ENCODE results near the gene CCRL2. TPM values are rescaled to one million over a fixed set of nuclear protein-coding genes. Genes with fewer than 3 reads are reported as not detected.

CCRL2 gene
- total and polyA plus RNA-seq, 2 experiments from 2014 or later: not detected

DNA sequence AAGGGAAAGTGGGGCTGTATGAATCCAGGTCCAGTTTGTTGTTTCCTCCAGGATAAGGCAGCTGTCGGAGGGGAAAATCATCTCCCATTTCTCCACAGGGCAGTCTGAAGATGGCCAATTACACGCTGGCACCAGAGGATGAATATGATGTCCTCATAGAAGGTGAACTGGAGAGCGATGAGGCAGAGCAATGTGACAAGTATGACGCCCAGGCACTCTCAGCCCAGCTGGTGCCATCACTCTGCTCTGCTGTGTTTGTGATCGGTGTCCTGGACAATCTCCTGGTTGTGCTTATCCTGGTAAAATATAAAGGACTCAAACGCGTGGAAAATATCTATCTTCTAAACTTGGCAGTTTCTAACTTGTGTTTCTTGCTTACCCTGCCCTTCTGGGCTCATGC is 911 bp downstream of the CCRL2 start:
- DNase-seq: peak; percentile 48
- Histone ChIP-seq H3K4me3 (0 out of 2 replicates have a peak overlapping the region, but pooled peaks have one; percentile 41), H3K4me2 (ENCODE audit: unreplicated experiment) (peak overlapping the region; percentile 40), H2AFZ (peak overlapping the region; percentile 21), H4K20me1 (ENCODE audit: insufficient read depth) (no peaks in the 10 kb centered on the region), H3K4me1 (ENCODE audit: insufficient read depth) (peaks cover 15% of the 10 kb centered on the region), H3K9me2 (ENCODE audit: insufficient read depth) (no peaks in the 10 kb centered on the region), H3K36me3 (ENCODE audit: low read depth) (no peaks in the 10 kb centered on the region), H3K9ac (peak overlapping the region; percentile 36; the same call in 1 of the 2 replicates), H3K27me3 (replicated peaks; ENCODE audit: insufficient read depth) (peaks cover 33% of the 10 kb centered on the region), H3F3A (ENCODE audit: insufficient read depth) (no peaks in the 10 kb centered on the region), H3K9me3 (ENCODE audit: low read depth) (no peaks in the 10 kb centered on the region), H3K79me2 (ENCODE audit: insufficient read depth) (no peaks in the 10 kb centered on the region), H3K27ac (no peak overlapping the region)
- 19 to 22% methylated on average over 7 of the region's 7 CpGs for WGBS, 2 experiments (ENCODE audit: low coverage in 1 of 2, low lambda C conversion rate in 2 of 2, missing lambda C conversion rate in 2 of 2)
- TF ChIP-seq EZH2 (IDR thresholded peaks at IDR 0.05; ENCODE audit: insufficient read depth, poor library complexity, severe bottlenecking) (no peak), EZH2phosphoT487 (IDR thresholded peaks at IDR 0.05; ENCODE audit: insufficient read depth, low read depth) (no peak)
- in situ Hi-C loops (cut with MboI): no loop called here

DNA sequence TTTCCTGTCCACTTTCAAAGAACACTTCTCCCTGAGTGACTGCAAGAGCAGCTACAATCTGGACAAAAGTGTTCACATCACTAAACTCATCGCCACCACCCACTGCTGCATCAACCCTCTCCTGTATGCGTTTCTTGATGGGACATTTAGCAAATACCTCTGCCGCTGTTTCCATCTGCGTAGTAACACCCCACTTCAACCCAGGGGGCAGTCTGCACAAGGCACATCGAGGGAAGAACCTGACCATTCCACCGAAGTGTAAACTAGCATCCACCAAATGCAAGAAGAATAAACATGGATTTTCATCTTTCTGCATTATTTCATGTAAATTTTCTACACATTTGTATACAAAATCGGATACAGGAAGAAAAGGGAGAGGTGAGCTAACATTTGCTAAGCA is 1.8 kb downstream of the CCRL2 start:
- H3K9ac ChIP-seq: no peak overlapping the region
- H3K27me3 ChIP-seq (replicated peaks; ENCODE audit: insufficient read depth): peaks cover 27% of the 10 kb centered on the region
- H3K9me3 ChIP-seq (ENCODE audit: low read depth): no peaks in the 10 kb centered on the region
- TF ChIP-seq EZH2 (IDR thresholded peaks at IDR 0.05; ENCODE audit: insufficient read depth, poor library complexity, severe bottlenecking) (no peak), EZH2phosphoT487 (IDR thresholded peaks at IDR 0.05; ENCODE audit: insufficient read depth, low read depth) (no peak)
- no peaks in the 10 kb centered on the region for H3F3A ChIP-seq (ENCODE audit: insufficient read depth)
- H3K79me2 ChIP-seq (ENCODE audit: insufficient read depth): no peaks in the 10 kb centered on the region
- no peak overlapping the region for H3K27ac ChIP-seq
- no peak overlapping the region for H3K4me2 ChIP-seq (ENCODE audit: unreplicated experiment)
- H3K9me2 ChIP-seq (ENCODE audit: insufficient read depth): no peaks in the 10 kb centered on the region
- H3K4me3 ChIP-seq: no peak overlapping the region
- H3K36me3 ChIP-seq (ENCODE audit: low read depth): no peaks in the 10 kb centered on the region
- no peaks in the 10 kb centered on the region for H4K20me1 ChIP-seq (ENCODE audit: insufficient read depth)
- peaks cover 15% of the 10 kb centered on the region for H3K4me1 ChIP-seq (ENCODE audit: insufficient read depth)
- in situ Hi-C loops (cut with MboI): no loop called here
- DNase-seq: no peak
- 93 to 94% methylated on average over 7 of the region's 7 CpGs for WGBS, 2 experiments (ENCODE audit: low coverage in 1 of 2, low lambda C conversion rate in 2 of 2, missing lambda C conversion rate in 2 of 2)
- no peak overlapping the region for H2AFZ ChIP-seq

DNA sequence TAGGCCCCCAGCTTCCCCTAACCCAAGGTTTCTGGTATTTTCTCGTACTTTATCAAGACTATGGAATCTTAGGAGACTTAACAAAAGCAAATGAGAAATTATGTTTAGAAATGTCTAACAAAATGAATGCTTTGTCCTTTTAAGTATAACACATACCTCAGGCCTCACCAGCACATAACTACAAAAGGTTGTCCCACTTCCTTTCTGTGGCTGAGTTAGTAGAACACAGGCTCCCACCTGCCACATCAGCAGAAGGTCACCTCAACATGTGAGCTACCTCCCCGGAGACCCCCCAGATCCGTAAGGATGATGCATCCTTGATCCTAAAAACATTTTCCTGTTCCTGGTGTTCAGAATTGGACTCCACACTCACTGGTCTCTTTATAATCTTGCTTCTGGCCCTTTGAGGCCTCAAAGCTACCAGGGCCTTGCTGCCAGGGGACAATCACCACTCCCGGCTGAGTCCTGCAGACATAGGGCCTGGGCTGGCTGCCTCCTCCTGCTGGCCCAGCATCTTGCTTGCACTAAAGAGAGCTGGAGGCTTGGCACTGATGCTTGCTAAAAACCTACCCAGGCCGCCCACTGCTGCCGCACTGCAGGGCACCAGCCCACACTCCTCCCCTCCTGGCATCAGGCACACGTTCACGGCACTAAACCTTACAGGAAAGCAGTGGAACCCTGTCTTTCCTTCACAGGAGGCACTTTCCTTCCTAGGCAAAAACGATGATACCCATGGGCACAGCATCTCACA is 2.9 kb downstream of the CCRL2 start:
- Histone ChIP-seq H3K9ac (no peak overlapping the region), H3K27ac (no peak overlapping the region), H3K9me3 (ENCODE audit: low read depth) (no peaks in the 10 kb centered on the region), H3K36me3 (ENCODE audit: low read depth) (no peaks in the 10 kb centered on the region), H3K4me1 (ENCODE audit: insufficient read depth) (peaks cover 15% of the 10 kb centered on the region), H2AFZ (no peak overlapping the region), H3K79me2 (ENCODE audit: insufficient read depth) (no peaks in the 10 kb centered on the region), H3K27me3 (replicated peaks; ENCODE audit: insufficient read depth) (peaks cover 20% of the 10 kb centered on the region), H3K4me2 (ENCODE audit: unreplicated experiment) (no peak overlapping the region), H3K4me3 (no peak overlapping the region), H4K20me1 (ENCODE audit: insufficient read depth) (no peaks in the 10 kb centered on the region), H3K9me2 (ENCODE audit: insufficient read depth) (no peaks in the 10 kb centered on the region), H3F3A (ENCODE audit: insufficient read depth) (no peaks in the 10 kb centered on the region)
- in situ Hi-C loops (cut with MboI): no loop called here
- TF ChIP-seq EZH2phosphoT487 (IDR thresholded peaks at IDR 0.05; ENCODE audit: insufficient read depth, low read depth) (no peak), EZH2 (IDR thresholded peaks at IDR 0.05; ENCODE audit: insufficient read depth, poor library complexity, severe bottlenecking) (no peak)
- WGBS, 2 experiments (ENCODE audit: low coverage in 1 of 2, low lambda C conversion rate in 2 of 2, missing lambda C conversion rate in 2 of 2): 85 to 90% methylated on average over 9 of the region's 9 CpGs
- no peak for DNase-seq

DNA sequence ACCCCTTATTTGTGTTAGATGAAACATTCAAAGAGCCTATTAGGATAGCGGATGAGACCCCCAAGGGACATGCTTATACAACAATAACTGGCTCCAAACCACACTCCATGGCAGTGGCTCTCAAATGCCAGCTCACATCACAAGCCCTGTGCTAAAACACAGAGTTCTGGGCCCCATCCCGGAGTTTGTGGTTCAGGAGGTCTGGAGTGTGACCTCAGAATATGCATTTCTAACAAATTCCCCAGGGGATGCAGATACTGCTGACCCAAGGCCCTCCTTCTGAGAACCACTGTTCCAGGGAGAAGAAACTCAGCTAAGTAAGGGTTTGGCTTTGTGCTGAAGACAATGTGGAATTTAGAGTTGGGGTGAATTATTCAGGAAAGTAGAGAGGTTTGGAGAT is 3.6 kb downstream of the CCRL2 start:
- Histone ChIP-seq H3F3A (ENCODE audit: insufficient read depth) (no peaks in the 10 kb centered on the region), H3K27me3 (replicated peaks; ENCODE audit: insufficient read depth) (peaks cover 20% of the 10 kb centered on the region), H3K36me3 (ENCODE audit: low read depth) (no peaks in the 10 kb centered on the region), H3K27ac (no peak overlapping the region), H2AFZ (no peak overlapping the region), H3K79me2 (ENCODE audit: insufficient read depth) (no peaks in the 10 kb centered on the region), H3K9me3 (ENCODE audit: low read depth) (no peaks in the 10 kb centered on the region), H4K20me1 (ENCODE audit: insufficient read depth) (no peaks in the 10 kb centered on the region), H3K9ac (no peak overlapping the region), H3K9me2 (ENCODE audit: insufficient read depth) (no peaks in the 10 kb centered on the region), H3K4me2 (ENCODE audit: unreplicated experiment) (no peak overlapping the region), H3K4me1 (ENCODE audit: insufficient read depth) (peaks cover 15% of the 10 kb centered on the region), H3K4me3 (no peak overlapping the region)
- in situ Hi-C loops (cut with MboI): no loop called here
- DNase-seq: no peak
- 66% methylated on average over 2 of the region's 2 CpGs for WGBS, 2 experiments (ENCODE audit: low coverage in 1 of 2, low lambda C conversion rate in 2 of 2, missing lambda C conversion rate in 2 of 2)
- TF ChIP-seq EZH2 (IDR thresholded peaks at IDR 0.05; ENCODE audit: insufficient read depth, poor library complexity, severe bottlenecking): no peak
- TF ChIP-seq EZH2phosphoT487 (IDR thresholded peaks at IDR 0.05; ENCODE audit: insufficient read depth, low read depth): no peak
